Measurements from ENCODE around the gene AGAP3.

The AGAP3 gene

GRCh38 chr7:151064454-151064853 is 21.8 kb upstream of the AGAP3 start:
- peaks cover 24% of the 10 kb centered on the region for H3K4me1 ChIP-seq (ENCODE audit: insufficient read depth, poor library complexity, severe bottlenecking)
- no peak for TF ChIP-seq CTCF (IDR thresholded peaks at IDR 0.05; ENCODE audit: poor library complexity, severe bottlenecking)
- H3K4me3 ChIP-seq (ENCODE audit: severe bottlenecking), result no peak overlapping the region
- ATAC-seq (ENCODE audit: low read depth), result no peak
- H3K27ac ChIP-seq (ENCODE audit: poor library complexity, severe bottlenecking), result no peak overlapping the region
- H3K9me3 ChIP-seq (ENCODE audit: severe bottlenecking), result no peaks in the 10 kb centered on the region
- H3K36me3 ChIP-seq (ENCODE audit: low read depth), result peaks cover 49% of the 10 kb centered on the region
- no peaks in the 10 kb centered on the region for H3K27me3 ChIP-seq (ENCODE audit: insufficient read depth, poor library complexity, severe bottlenecking)
- no peak for DNase-seq (ENCODE audit: low spot score)

- H3K27ac ChIP-seq (ENCODE audit: poor library complexity, severe bottlenecking), result no peak overlapping the region
- H3K4me1 ChIP-seq (ENCODE audit: insufficient read depth, poor library complexity, severe bottlenecking), result peaks cover 24% of the 10 kb centered on the region
- ATAC-seq (ENCODE audit: low read depth), result no peak
- H3K36me3 ChIP-seq (ENCODE audit: low read depth), result peaks cover 54% of the 10 kb centered on the region
- no peaks in the 10 kb centered on the region for H3K9me3 ChIP-seq (ENCODE audit: severe bottlenecking)
- no peak for DNase-seq (ENCODE audit: low spot score)
- no peak overlapping the region for H3K4me3 ChIP-seq (ENCODE audit: severe bottlenecking)
- no peaks in the 10 kb centered on the region for H3K27me3 ChIP-seq (ENCODE audit: insufficient read depth, poor library complexity, severe bottlenecking)
- no peak for TF ChIP-seq CTCF (IDR thresholded peaks at IDR 0.05; ENCODE audit: poor library complexity, severe bottlenecking)
These were observed 21.3 kb upstream of the AGAP3 start for GRCh38 chr7:151064993-151065392.

- H3K27me3 ChIP-seq (ENCODE audit: insufficient read depth, poor library complexity, severe bottlenecking), result no peaks in the 10 kb centered on the region
- no peak overlapping the region for H3K27ac ChIP-seq (ENCODE audit: poor library complexity, severe bottlenecking)
- no peaks in the 10 kb centered on the region for H3K9me3 ChIP-seq (ENCODE audit: severe bottlenecking)
- no peak overlapping the region for H3K4me3 ChIP-seq (ENCODE audit: severe bottlenecking)
- peaks cover 24% of the 10 kb centered on the region for H3K4me1 ChIP-seq (ENCODE audit: insufficient read depth, poor library complexity, severe bottlenecking)
- TF ChIP-seq CTCF (IDR thresholded peaks at IDR 0.05; ENCODE audit: poor library complexity, severe bottlenecking), result no peak
- peaks cover 56% of the 10 kb centered on the region for H3K36me3 ChIP-seq (ENCODE audit: low read depth)
- DNase-seq (ENCODE audit: low spot score) (no peak), ATAC-seq (ENCODE audit: low read depth) (no peak)
These were observed 20.8 kb upstream of the AGAP3 start for GRCh38 chr7:151065516-151065915.

GRCh38 chr7:151066273-151066974 is 19.9 kb upstream of the AGAP3 start:
- TF ChIP-seq CTCF (IDR thresholded peaks at IDR 0.05; ENCODE audit: poor library complexity, severe bottlenecking), result no peak
- Histone ChIP-seq H3K27ac (ENCODE audit: poor library complexity, severe bottlenecking) (no peak overlapping the region), H3K9me3 (ENCODE audit: severe bottlenecking) (no peaks in the 10 kb centered on the region), H3K36me3 (ENCODE audit: low read depth) (peaks cover 62% of the 10 kb centered on the region), H3K27me3 (ENCODE audit: insufficient read depth, poor library complexity, severe bottlenecking) (no peaks in the 10 kb centered on the region), H3K4me1 (ENCODE audit: insufficient read depth, poor library complexity, severe bottlenecking) (peaks cover 18% of the 10 kb centered on the region), H3K4me3 (ENCODE audit: severe bottlenecking) (no peak overlapping the region)
- DNase-seq (ENCODE audit: low spot score) (no peak), ATAC-seq (ENCODE audit: low read depth) (no peak)

- no peak overlapping the region for H3K27ac ChIP-seq (ENCODE audit: poor library complexity, severe bottlenecking)
- TF ChIP-seq CTCF (IDR thresholded peaks at IDR 0.05; ENCODE audit: poor library complexity, severe bottlenecking), result no peak
- H3K9me3 ChIP-seq (ENCODE audit: severe bottlenecking), result no peaks in the 10 kb centered on the region
- peaks cover 2% of the 10 kb centered on the region for H3K4me1 ChIP-seq (ENCODE audit: insufficient read depth, poor library complexity, severe bottlenecking)
- no peaks in the 10 kb centered on the region for H3K27me3 ChIP-seq (ENCODE audit: insufficient read depth, poor library complexity, severe bottlenecking)
- no peak for ATAC-seq (ENCODE audit: low read depth)
- H3K4me3 ChIP-seq (ENCODE audit: severe bottlenecking), result no peak overlapping the region
- no peak for DNase-seq (ENCODE audit: low spot score)
- peaks cover 80% of the 10 kb centered on the region for H3K36me3 ChIP-seq (ENCODE audit: low read depth)
These were observed 18.1 kb upstream of the AGAP3 start for GRCh38 chr7:151068069-151068773.

All from RWPE2 (cell line).